GM23248 (cell line): ENCODE measurements around the gene HSP90AB1. TPM values are rescaled to one million over a fixed set of nuclear protein-coding genes. Genes with fewer than 3 reads are reported as not detected.

Experiments
- DNase-seq: peaks from one replicate; pipeline ENCODE4 v3.0.0-alpha.2; 2015
- H2AFZ ChIP-seq: fragments of 200-600 bp; sonication (generic); 2 replicates; pipeline ENCODE4 v1.6.1; 2016; ENCODE audit warnings: antibody characterized with exemption
- H3F3A ChIP-seq: fragments of 200-600 bp; sonication (generic); 2 replicates; pipeline ENCODE4 v1.6.1; 2016; ENCODE audit warnings: mild to moderate bottlenecking, antibody characterized with exemption, mixed run types; ENCODE audit not compliant: insufficient read depth
- H3K27ac ChIP-seq: fragments of 200-600 bp; sonication (generic); 2 replicates; pipeline ENCODE4 v1.5.1; 2016; ENCODE audit warnings: mild to moderate bottlenecking
- H3K27me3 ChIP-seq: fragments of 200-600 bp; sonication (generic); replicated peaks from 2 replicates; pipeline ENCODE4 v1.6.1; 2016; ENCODE audit warnings: mild to moderate bottlenecking; ENCODE audit not compliant: insufficient read depth
- H3K36me3 ChIP-seq: fragments of 200-600 bp; sonication (generic); 2 replicates; pipeline ENCODE4 v1.6.1; 2016; ENCODE audit warnings: low read depth, mild to moderate bottlenecking
- H3K4me1 ChIP-seq: fragments of 200-600 bp; sonication (generic); 2 replicates; pipeline ENCODE4 v1.6.1; 2016; ENCODE audit warnings: mild to moderate bottlenecking; ENCODE audit not compliant: insufficient read depth
- H3K4me2 ChIP-seq: fragments of 200-600 bp; sonication (generic); one replicate; pipeline ENCODE4 v1.6.1; 2016; ENCODE audit warnings: mild to moderate bottlenecking; ENCODE audit not compliant: unreplicated experiment
- H3K4me3 ChIP-seq: fragments of 200-600 bp; sonication (generic); 2 replicates; pipeline ENCODE4 v1.5.1; 2016; ENCODE audit warnings: mild to moderate bottlenecking
- H3K79me2 ChIP-seq: fragments of 200-600 bp; sonication (generic); 2 replicates; pipeline ENCODE4 v1.6.1; 2016; ENCODE audit warnings: mild to moderate bottlenecking; ENCODE audit not compliant: insufficient read depth
- H3K9ac ChIP-seq: fragments of 200-600 bp; sonication (generic); 2 replicates; pipeline ENCODE4 v1.6.1; 2016; ENCODE audit warnings: mild to moderate bottlenecking
- H3K9me2 ChIP-seq: fragments of 200-600 bp; sonication (generic); 2 replicates; pipeline ENCODE4 v1.6.1; 2016; ENCODE audit warnings: mixed run types, mild to moderate bottlenecking, moderate library complexity; ENCODE audit not compliant: insufficient read depth
- H3K9me3 ChIP-seq: fragments of 200-600 bp; sonication (generic); one replicate; pipeline ENCODE4 v1.6.1; 2017; ENCODE audit warnings: low read depth
- H4K20me1 ChIP-seq: fragments of 200-600 bp; sonication (generic); 2 replicates; pipeline ENCODE4 v1.6.0; 2016; ENCODE audit not compliant: insufficient read depth
- EZH2 ChIP-seq: fragments of 200-600 bp; sonication (generic); IDR thresholded peaks from 2 replicates; pipeline ENCODE4 v1.6.1; 2018; ENCODE audit warnings: antibody characterized with exemption, mild to moderate bottlenecking; ENCODE audit not compliant: insufficient read depth, poor library complexity, severe bottlenecking
- EZH2phosphoT487 ChIP-seq: fragments of 200-600 bp; sonication (generic); IDR thresholded peaks from 2 replicates; pipeline ENCODE4 v1.6.1; 2018; ENCODE audit warnings: antibody characterized with exemption, moderate library complexity, mild to moderate bottlenecking, low read depth; ENCODE audit not compliant: insufficient read depth
- WGBS, 2 experiments: methylation state at CpG; one replicate each; pipeline ENCODE4 v1.1.6; 2015 to 2017; ENCODE audit warnings: low lambda C conversion rate in 2 of 2, low coverage in 1 of 2; ENCODE audit errors: missing lambda C conversion rate in 2 of 2; 5-methylcytosine and 5-hydroxymethylcytosine counted together
- in situ Hi-C: fragments of 300-500 bp; cut with MboI; formaldehyde crosslinking; loops from 2 replicates; pipeline ENCODE4 v1.15.0; 2020
- microRNA counts: library from miRNA; unstranded; fragments of <30 nt; microRNA quantifications from one replicate; lab custom pipeline; 2016
- polyA plus RNA-seq: library from polyadenylated mRNA; unstranded; fragments of >200 nt; fragmentation: Nextera tagmentation; extraction: Ambion mirVana; gene quantifications from 2 replicates; pipeline ENCODE4 v1.2.1, GENCODE V29; 2016
- small RNA-seq: library from RNA; depleted of rRNA; stranded (forward); fragments of <200 nt; gene quantifications from one replicate; pipeline ENCODE3, GENCODE V24; 2014; ENCODE audit warnings: low read depth, low replicate concordance
- total RNA-seq: library from RNA; depleted of rRNA; stranded (reverse); fragments of >200 nt; shearing (Covaris generic); gene quantifications from 2 replicates; pipeline ENCODE4 v1.2.3, GENCODE V29; 2014; rRNA removed

Gene HSP90AB1
- total and polyA plus RNA-seq, 2 experiments from 2014 or later = 392 to 732 TPM

- in situ Hi-C loops = no loop called here
- H3K4me1 ChIP-seq = no peaks in the 10 kb centered on the region
- H3K79me2 ChIP-seq = no peaks in the 10 kb centered on the region
- TF ChIP-seq EZH2 = no peak
- no peak for TF ChIP-seq EZH2phosphoT487
- H3K27me3 ChIP-seq = peaks cover 25% of the 10 kb centered on the region
- no peak overlapping the region for H2AFZ ChIP-seq
- no peak overlapping the region for H3K4me3 ChIP-seq
- DNase-seq = no peak
- WGBS, 2 experiments = 87 to 92% methylated on average over 8 of the region's 8 CpGs
- H3F3A ChIP-seq = peaks cover 6% of the 10 kb centered on the region; the same call in 1 of the 2 replicates
- H3K27ac ChIP-seq = no peak overlapping the region
- H4K20me1 ChIP-seq = no peaks in the 10 kb centered on the region
- H3K9ac ChIP-seq = no peak overlapping the region
- H3K9me3 ChIP-seq = no peaks in the 10 kb centered on the region
- H3K9me2 ChIP-seq = no peaks in the 10 kb centered on the region
- H3K4me2 ChIP-seq = no peak overlapping the region
- H3K36me3 ChIP-seq = peaks cover 4% of the 10 kb centered on the region; the same call in 1 of the 2 replicates
Measured at GRCh38 chr6:44301106-44301505, 54.2 kb downstream of the HSP90AB1 start.

GRCh38 chr6:44301782-44302564 is 55.1 kb downstream of the HSP90AB1 start:
- in situ Hi-C loops = no loop called here
- TF ChIP-seq EZH2 (no peak), EZH2phosphoT487 (no peak)
- Histone ChIP-seq H3K9me3 (no peaks in the 10 kb centered on the region), H3K4me1 (no peaks in the 10 kb centered on the region), H4K20me1 (no peaks in the 10 kb centered on the region), H2AFZ (no peak overlapping the region), H3K9ac (no peak overlapping the region), H3K36me3 (peaks cover 5% of the 10 kb centered on the region; the same call in 1 of the 2 replicates), H3K27me3 (peaks cover 16% of the 10 kb centered on the region), H3K79me2 (no peaks in the 10 kb centered on the region), H3K4me3 (no peak overlapping the region), H3K27ac (no peak overlapping the region), H3F3A (peaks cover 6% of the 10 kb centered on the region; the same call in 1 of the 2 replicates), H3K4me2 (no peak overlapping the region), H3K9me2 (no peaks in the 10 kb centered on the region)
- 91 to 92% methylated on average over 14 of the region's 14 CpGs for WGBS, 2 experiments
- DNase-seq = no peak

- no peak overlapping the region for H3K4me2 ChIP-seq
- H3K27ac ChIP-seq = no peak overlapping the region
- 98 to 99% methylated on average over 12 of the region's 12 CpGs for WGBS, 2 experiments
- H3K9me2 ChIP-seq = no peaks in the 10 kb centered on the region
- no peaks in the 10 kb centered on the region for H3K79me2 ChIP-seq
- no peaks in the 10 kb centered on the region for H3K4me1 ChIP-seq
- peaks cover 8% of the 10 kb centered on the region; the same call in 1 of the 2 replicates for H3K27me3 ChIP-seq
- DNase-seq = no peak
- in situ Hi-C loops = no loop called here
- peaks cover 6% of the 10 kb centered on the region; the same call in 1 of the 2 replicates for H3F3A ChIP-seq
- peaks cover 5% of the 10 kb centered on the region; the same call in 1 of the 2 replicates for H3K36me3 ChIP-seq
- no peak overlapping the region for H3K9ac ChIP-seq
- H2AFZ ChIP-seq = no peak overlapping the region
- no peaks in the 10 kb centered on the region for H3K9me3 ChIP-seq
- TF ChIP-seq EZH2phosphoT487 = no peak
- no peak for TF ChIP-seq EZH2
- no peaks in the 10 kb centered on the region for H4K20me1 ChIP-seq
- H3K4me3 ChIP-seq = no peak overlapping the region
Measured at GRCh38 chr6:44302856-44303255, 56.0 kb downstream of the HSP90AB1 start.

MicroRNA genes within 50 kb of the gene (microRNA counts, 767-probe panel; counts per million panel counts)
- microRNA hsa-miR-4647 (lab: Ali Mortazavi, UCI) = 447 counts per million, percentile 86 among the panel's probes with 10 or more counts

Small RNA genes lying within 50 kb of the gene (small RNA-seq; reads per million reads assigned to genes)
- gene RN7SL811P = not detected

Other genes with a start within 250 kb of the HSP90AB1 start
- 47.6 and 64.7 TPM in 2 replicates for gene MRPL14, start 119.6 kb upstream of the HSP90AB1 start, total RNA-seq
- 91.2 and 98.0 TPM in 2 replicates for gene MRPL14, start 119.6 kb upstream of the HSP90AB1 start, polyA plus RNA-seq
- 29.0 and 43.2 TPM in 2 replicates for gene TMEM63B, start 119.5 kb upstream of the HSP90AB1 start, total RNA-seq
- 14.1 and 14.3 TPM in 2 replicates for gene TMEM63B, start 119.5 kb upstream of the HSP90AB1 start, polyA plus RNA-seq
- under 0.01 TPM in 1 of 2 replicates, not detected in the other for gene CAPN11, start 88.3 kb upstream of the HSP90AB1 start, total RNA-seq
- gene CAPN11, start 88.3 kb upstream of the HSP90AB1 start, polyA plus RNA-seq = not detected in 2 replicates
- not detected in 2 replicates for gene MYMX, start 30.2 kb upstream of the HSP90AB1 start, total RNA-seq
- not detected in 2 replicates for gene MYMX, start 30.2 kb upstream of the HSP90AB1 start, polyA plus RNA-seq
- gene SLC29A1, start 23.5 kb upstream of the HSP90AB1 start, total RNA-seq = 12.2 and 17.1 TPM in 2 replicates
- 18.4 and 19.2 TPM in 2 replicates for gene SLC29A1, start 23.5 kb upstream of the HSP90AB1 start, polyA plus RNA-seq
- gene SLC35B2, start 10.4 kb downstream of the HSP90AB1 start, total RNA-seq = 106 and 114 TPM in 2 replicates
- gene SLC35B2, start 10.4 kb downstream of the HSP90AB1 start, polyA plus RNA-seq = 101 and 103 TPM in 2 replicates
- 2.3 and 6.3 TPM in 2 replicates for gene NFKBIE, start 18.4 kb downstream of the HSP90AB1 start, total RNA-seq
- 3.5 and 4.5 TPM in 2 replicates for gene NFKBIE, start 18.4 kb downstream of the HSP90AB1 start, polyA plus RNA-seq
- gene TMEM151B, start 23.3 kb downstream of the HSP90AB1 start, total RNA-seq = not detected in 2 replicates
- gene TMEM151B, start 23.3 kb downstream of the HSP90AB1 start, polyA plus RNA-seq = not detected in 2 replicates
- 14.4 and 14.7 TPM in 2 replicates for gene AARS2, start 66.2 kb downstream of the HSP90AB1 start, total RNA-seq
- 5.3 and 6.0 TPM in 2 replicates for gene AARS2, start 66.2 kb downstream of the HSP90AB1 start, polyA plus RNA-seq
- not detected in 2 replicates for gene SPATS1, start 95.5 kb downstream of the HSP90AB1 start, total RNA-seq
- gene SPATS1, start 95.5 kb downstream of the HSP90AB1 start, polyA plus RNA-seq = not detected in 2 replicates
- 20.4 and 22.3 TPM in 2 replicates for gene CDC5L, start 140.6 kb downstream of the HSP90AB1 start, total RNA-seq
- 15.3 and 15.9 TPM in 2 replicates for gene CDC5L, start 140.6 kb downstream of the HSP90AB1 start, polyA plus RNA-seq